Endodermal cell (in vitro differentiated cells): ENCODE results near the gene CPNE2. TPM values are rescaled to one million over a fixed set of nuclear protein-coding genes. Genes with fewer than 3 reads are reported as not detected.
A peak's percentile ranks its signal among the peaks of the same experiment; 100 is the strongest.
"Not testable (repeated sequence)": the region's sequence is repeated elsewhere in the genome, so short reads cannot be mapped to it uniquely, and the experiment has no call there.

Experiments used
- DNase-seq: peaks from one replicate; pipeline ENCODE4 v3.0.0-alpha.2; 2017
- H3K27ac ChIP-seq: 2 replicates; pipeline ENCODE4 v1.5.1; 2013; ENCODE audit warnings: mild to moderate bottlenecking, low read depth, low read length, moderate library complexity
- H3K27me3 ChIP-seq: 2 replicates; pipeline ENCODE4 v1.6.1; 2013; ENCODE audit warnings: mild to moderate bottlenecking, low read length, moderate library complexity; ENCODE audit not compliant: insufficient read depth, control insufficient read depth, poor library complexity, severe bottlenecking
- H3K36me3 ChIP-seq: 2 replicates; pipeline ENCODE4 v1.7.0; 2013; ENCODE audit warnings: mild to moderate bottlenecking, low read length, moderate library complexity; ENCODE audit not compliant: control insufficient read depth, insufficient read depth
- H3K4me1 ChIP-seq: one replicate; pipeline ENCODE4 v1.7.0; 2013; ENCODE audit warnings: low read length; ENCODE audit not compliant: control insufficient read depth, insufficient read depth
- H3K4me3 ChIP-seq: 2 replicates; pipeline ENCODE4 v1.5.1; 2013; ENCODE audit warnings: mild to moderate bottlenecking, low read length, moderate library complexity
- H3K9ac ChIP-seq: 2 replicates; pipeline ENCODE4 v1.6.1; 2013; ENCODE audit warnings: mild to moderate bottlenecking, low read length, moderate library complexity; ENCODE audit not compliant: poor library complexity, severe bottlenecking; ENCODE audit errors: extremely low read depth
- H3K9me3 ChIP-seq: 2 replicates; pipeline ENCODE4 v1.6.1; 2013; ENCODE audit warnings: mild to moderate bottlenecking, low read length, moderate library complexity; ENCODE audit not compliant: control insufficient read depth
- H3K27ac Mint-ChIP-seq: 2 replicates; pipeline ENCODE4 v1.8.0; 2020; ENCODE audit warnings: mixed read lengths
- H3K27me3 Mint-ChIP-seq: 2 replicates; pipeline ENCODE4 v1.8.0; 2021; ENCODE audit warnings: mild to moderate bottlenecking, mixed read lengths; ENCODE audit not compliant: insufficient read depth
- H3K36me3 Mint-ChIP-seq: 2 replicates; pipeline ENCODE4 v1.8.0; 2020; ENCODE audit warnings: low read depth, mixed read lengths
- H3K4me1 Mint-ChIP-seq: 2 replicates; pipeline ENCODE4 v1.8.0; 2020; ENCODE audit warnings: mixed read lengths
- H3K4me3 Mint-ChIP-seq: 2 replicates; pipeline ENCODE4 v1.8.0; 2020; ENCODE audit warnings: mild to moderate bottlenecking, moderate library complexity, mixed read lengths
- H3K9me3 Mint-ChIP-seq: 2 replicates; pipeline ENCODE4 v1.8.0; 2020; ENCODE audit warnings: mild to moderate bottlenecking, mixed read lengths
- WGBS, 2 experiments: methylation state at CpG; one replicate each; pipeline versions ENCODE4 v1.1.5 to v1.1.7; 2013; ENCODE audit warnings: missing lambda C conversion rate in 2 of 2, mixed read lengths in 1 of 2; ENCODE audit not compliant: insufficient coverage in 1 of 2, insufficient read length in 1 of 2; 5-methylcytosine and 5-hydroxymethylcytosine counted together
- total RNA-seq, 2 donors: library from RNA; stranded (reverse); fragmentation: NEBNext Ultra II Directional in 1 of 2; extraction: Animal tissue kit (Norgen Biotek cat#: 25700) in 1 of 2; gene quantifications; 2 replicates in 1 of 2; 3 replicates in 1 of 2; pipeline ENCODE4 v1.2.1, GENCODE V29; 2021
- TF ChIP-seq, protein P1 (sequence below): fragments of 200-600 bp; sonication (generic); conservative IDR thresholded peaks from 2 replicates; pipeline ENCODE4 v1.5.0; 2021; ENCODE audit warnings: antibody characterized with exemption, mild to moderate bottlenecking

The CPNE2 gene
- total RNA-seq, 2 donors from 2014 or later: 12.3 to 16.6 TPM

DNA sequence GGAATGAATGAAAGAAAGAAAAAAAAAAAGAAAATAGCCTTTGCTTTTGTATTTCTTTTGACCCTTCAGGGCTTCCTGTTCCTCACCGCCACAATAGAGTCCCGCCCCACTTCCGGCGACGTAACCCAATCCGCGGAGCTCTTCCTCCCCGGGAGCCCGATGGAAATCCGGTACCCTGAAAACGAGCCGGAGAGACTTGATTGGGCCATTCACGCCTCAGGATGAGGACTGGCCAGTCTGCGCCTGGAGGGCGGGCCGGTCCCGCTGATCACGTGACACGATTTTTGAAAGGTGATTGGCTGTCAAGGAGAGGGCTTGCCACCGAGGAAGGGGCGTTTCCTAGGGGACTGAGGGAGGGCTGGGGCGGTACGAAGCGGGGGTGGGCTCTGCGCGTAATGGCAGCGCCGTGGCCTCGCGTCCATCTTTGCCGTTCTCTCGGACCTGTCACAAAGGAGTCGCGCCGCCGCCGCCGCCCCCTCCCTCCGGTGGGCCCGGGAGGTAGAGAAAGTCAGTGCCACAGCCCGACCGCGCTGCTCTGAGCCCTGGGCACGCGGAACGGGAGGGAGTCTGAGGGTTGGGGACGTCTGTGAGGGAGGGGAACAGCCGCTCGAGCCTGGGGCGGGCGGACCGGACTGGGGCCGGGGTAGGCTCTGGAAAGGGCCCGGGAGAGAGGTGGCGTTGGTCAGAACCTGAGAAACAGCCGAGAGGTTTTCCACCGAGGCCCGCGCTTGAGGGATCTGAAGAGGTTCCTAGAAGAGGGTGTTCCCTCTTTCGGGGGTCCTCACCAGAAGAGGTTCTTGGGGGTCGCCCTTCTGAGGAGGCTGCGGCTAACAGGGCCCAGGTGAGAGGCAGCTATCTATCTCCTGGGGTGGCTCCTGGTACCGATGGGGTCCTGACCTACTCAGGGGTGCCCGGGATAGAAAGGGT is 93.8 kb downstream of the CPNE2 start, which contains the start of the genes PSME3IP1 and RSPRY1:
Gene PSME3IP1, minus strand, starts transcription at position 95 of the 927 bp plus-strand sequence. CDS start 12,185 bp downstream, outside the sequence.
Gene RSPRY1, plus strand, starts transcription at position 385 of the 927 bp plus-strand sequence. CDS start 18,330 bp downstream, outside the sequence.
- Mint-ChIP-seq H3K27ac (peak within 1 kb of the TSS; percentile 95), H3K9me3 (no peaks in the 10 kb centered on the region), H3K27me3 (peaks cover 16% of the 10 kb centered on the region), H3K4me1 (peaks cover 15% of the 10 kb centered on the region), H3K4me3 (peak within 1 kb of the TSS; percentile 99), H3K36me3 (peaks cover 8% of the 10 kb centered on the region)
- peaks cover 13% of the 10 kb centered on the region for H3K36me3 ChIP-seq
- H3K4me3 ChIP-seq: peak within 1 kb of the TSS; percentile 95
- peak within 1 kb of the TSS; percentile 68 for H3K9ac ChIP-seq
- H3K27me3 ChIP-seq: no peaks in the 10 kb centered on the region
- TF ChIP-seq, protein P1, sequence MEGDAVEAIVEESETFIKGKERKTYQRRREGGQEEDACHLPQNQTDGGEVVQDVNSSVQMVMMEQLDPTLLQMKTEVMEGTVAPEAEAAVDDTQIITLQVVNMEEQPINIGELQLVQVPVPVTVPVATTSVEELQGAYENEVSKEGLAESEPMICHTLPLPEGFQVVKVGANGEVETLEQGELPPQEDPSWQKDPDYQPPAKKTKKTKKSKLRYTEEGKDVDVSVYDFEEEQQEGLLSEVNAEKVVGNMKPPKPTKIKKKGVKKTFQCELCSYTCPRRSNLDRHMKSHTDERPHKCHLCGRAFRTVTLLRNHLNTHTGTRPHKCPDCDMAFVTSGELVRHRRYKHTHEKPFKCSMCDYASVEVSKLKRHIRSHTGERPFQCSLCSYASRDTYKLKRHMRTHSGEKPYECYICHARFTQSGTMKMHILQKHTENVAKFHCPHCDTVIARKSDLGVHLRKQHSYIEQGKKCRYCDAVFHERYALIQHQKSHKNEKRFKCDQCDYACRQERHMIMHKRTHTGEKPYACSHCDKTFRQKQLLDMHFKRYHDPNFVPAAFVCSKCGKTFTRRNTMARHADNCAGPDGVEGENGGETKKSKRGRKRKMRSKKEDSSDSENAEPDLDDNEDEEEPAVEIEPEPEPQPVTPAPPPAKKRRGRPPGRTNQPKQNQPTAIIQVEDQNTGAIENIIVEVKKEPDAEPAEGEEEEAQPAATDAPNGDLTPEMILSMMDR: no peak
- H3K4me1 ChIP-seq: no peaks in the 10 kb centered on the region
- 0% methylated on average over 22 to 64 of the region's 64 CpGs for WGBS, 2 experiments
- H3K27ac ChIP-seq: peak within 1 kb of the TSS; percentile 91
- H3K9me3 ChIP-seq: no peaks in the 10 kb centered on the region
- DNase-seq: peak; percentile 100

DNA sequence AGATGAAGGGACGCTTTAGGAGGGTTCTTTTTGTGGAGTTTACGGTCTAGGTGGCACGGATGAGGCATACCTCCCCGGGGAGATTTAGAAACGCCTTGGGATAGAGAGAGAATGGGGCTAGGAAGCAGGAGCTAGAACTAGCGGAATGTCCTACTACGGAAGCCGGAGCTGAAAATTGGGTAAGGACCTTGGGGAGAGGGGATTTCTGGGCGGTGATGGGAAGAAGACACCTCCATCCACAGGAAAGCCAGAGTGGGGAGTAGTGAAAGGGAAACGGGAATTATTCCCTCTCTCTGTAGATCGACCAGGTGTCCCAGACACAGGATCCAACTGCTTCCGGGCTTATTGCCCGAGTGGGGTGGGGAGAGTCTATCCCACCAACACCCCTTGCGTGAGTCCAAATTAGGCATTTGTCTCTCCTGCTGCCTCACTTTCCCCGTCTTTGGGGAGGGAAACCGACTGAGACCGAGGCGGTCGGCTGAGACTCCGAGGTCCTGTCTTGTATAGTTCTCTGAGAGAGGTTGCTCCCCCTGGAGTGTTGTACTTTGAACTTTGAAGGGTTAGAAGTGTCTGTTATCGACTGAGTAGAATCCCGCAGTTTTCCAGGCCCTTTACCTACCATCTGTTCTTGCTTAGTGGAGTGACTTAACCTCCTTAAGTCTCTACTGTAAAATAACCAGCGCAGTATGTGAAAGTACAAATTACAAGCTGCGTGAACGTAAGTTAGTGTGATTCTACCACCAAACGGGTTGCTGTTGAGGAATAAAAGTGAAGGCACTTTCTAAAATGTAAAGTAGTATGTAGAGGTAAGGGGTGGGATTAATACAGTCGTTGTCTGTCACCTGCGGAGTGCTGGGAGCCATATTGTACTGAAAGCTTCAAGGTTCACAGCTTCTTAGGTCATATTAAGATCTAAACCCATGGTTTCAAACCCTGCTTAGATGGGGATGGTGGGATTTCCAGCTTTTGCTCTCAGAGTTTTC is 94.8 kb downstream of the CPNE2 start:
- Mint-ChIP-seq H3K27me3 (peaks cover 7% of the 10 kb centered on the region), H3K36me3 (peaks cover 8% of the 10 kb centered on the region), H3K27ac (peak overlapping the region; percentile 95), H3K9me3 (no peaks in the 10 kb centered on the region), H3K4me1 (peaks cover 18% of the 10 kb centered on the region), H3K4me3 (peak overlapping the region; percentile 99)
- peak overlapping the region; percentile 65 for H3K9ac ChIP-seq
- H3K4me1 ChIP-seq: no peaks in the 10 kb centered on the region
- H3K9me3 ChIP-seq: no peaks in the 10 kb centered on the region
- H3K27ac ChIP-seq: peak overlapping the region; percentile 91
- peak; percentile 71 for DNase-seq
- TF ChIP-seq, protein P1: no peak
- WGBS, 2 experiments: 3 to 8% methylated on average over 16 to 28 of the region's 28 CpGs
- H3K4me3 ChIP-seq: peak overlapping the region; percentile 95
- no peaks in the 10 kb centered on the region for H3K27me3 ChIP-seq
- H3K36me3 ChIP-seq: peaks cover 13% of the 10 kb centered on the region

DNA sequence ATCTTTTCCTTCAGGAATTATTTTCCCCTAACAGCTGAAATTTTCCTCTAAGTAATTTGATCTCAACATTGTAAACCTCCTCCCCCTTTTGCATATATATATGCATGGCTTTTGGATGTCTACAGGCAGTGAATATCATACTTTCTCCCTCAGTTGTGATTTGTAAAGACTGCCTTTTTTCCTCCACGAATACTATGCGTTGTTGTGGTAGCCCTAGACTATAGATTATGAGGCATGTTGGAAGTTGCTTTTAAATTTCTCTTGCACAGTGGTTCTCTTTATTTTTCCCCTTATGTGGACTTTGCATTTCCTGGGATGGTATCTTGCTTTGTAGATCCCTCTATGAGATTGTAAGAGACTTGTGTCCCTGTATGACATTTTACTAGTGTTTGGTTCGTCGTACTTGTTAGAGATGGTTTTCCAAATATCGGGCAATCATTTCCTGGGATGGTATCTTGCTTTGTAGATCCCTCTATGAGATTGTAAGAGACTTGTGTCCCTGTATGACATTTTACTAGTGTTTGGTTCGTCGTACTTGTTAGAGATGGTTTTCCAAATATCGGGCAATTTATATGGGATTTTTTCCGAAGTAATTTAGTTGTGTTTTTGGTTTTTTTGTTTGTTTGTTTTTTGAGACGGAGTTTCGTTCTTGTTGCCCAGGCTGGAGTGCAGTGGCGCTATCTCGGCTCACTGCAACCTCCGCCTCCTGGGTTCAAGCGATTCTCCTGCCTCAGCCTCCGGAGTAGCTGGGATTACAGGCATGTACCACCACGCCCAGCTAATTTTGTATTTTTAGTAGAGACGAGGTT is 95.7 kb downstream of the CPNE2 start:
- not testable (repeated sequence) for H3K27ac ChIP-seq
- WGBS, 2 experiments: 86 to 93% methylated on average over 3 to 16 of the region's 18 CpGs

More for the DNA sequence above, 95.7 kb downstream of the CPNE2 start:
- peaks cover 23% of the 10 kb centered on the region for H3K4me1 Mint-ChIP-seq
- H3K4me1 ChIP-seq, H3K27me3 ChIP-seq, H3K9me3 ChIP-seq, H3K9me3 Mint-ChIP-seq, H3K36me3 Mint-ChIP-seq, H3K27me3 Mint-ChIP-seq, DNase-seq: not testable (repeated sequence)
- Histone ChIP-seq H3K4me3 (peak overlapping the region; percentile 95), H3K9ac (peak overlapping the region; percentile 65), H3K36me3 (peaks cover 13% of the 10 kb centered on the region)
- H3K27ac Mint-ChIP-seq: peak overlapping the region; percentile 95
- peak overlapping the region; percentile 99 for H3K4me3 Mint-ChIP-seq
